ENCODE data around the gene CPEB3.
A peak's percentile ranks its signal among the peaks of the same experiment; 100 is the strongest.

CPEB3 gene

DNA sequence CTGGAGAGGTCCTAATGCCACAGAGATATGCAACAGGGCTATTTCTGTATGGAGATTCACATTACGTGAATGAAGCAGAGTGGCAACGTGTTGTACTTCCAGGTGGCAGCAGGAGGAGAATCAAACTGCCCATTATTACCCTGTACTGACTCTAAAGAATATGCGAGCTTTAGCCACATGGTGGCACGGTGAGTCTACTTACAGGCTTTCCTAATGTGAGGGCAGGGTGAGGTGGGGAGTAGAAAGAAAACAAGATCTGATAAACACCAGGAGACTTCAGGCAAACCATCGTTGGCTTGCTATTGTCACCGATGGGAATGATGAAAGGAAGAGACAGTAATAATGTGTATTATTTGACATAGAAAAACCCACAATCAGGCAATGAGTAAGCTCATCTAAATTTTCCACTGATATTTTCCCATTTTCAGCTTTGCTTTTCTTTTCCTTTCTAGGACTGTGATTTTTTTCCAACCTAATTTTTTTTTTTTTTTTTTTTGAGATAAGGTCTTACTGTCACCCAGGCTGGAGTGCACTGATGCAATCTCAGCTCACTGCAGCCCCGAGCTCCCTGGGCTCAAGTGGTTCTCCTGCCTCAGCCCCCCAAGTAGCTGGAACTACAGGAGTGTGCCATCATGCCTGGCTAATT, 203.0 kb downstream of the CPEB3 start:
- DNase-seq (ENCODE audit: insufficient read length, low spot score) = peak; percentile 35
- peak; percentile 85 for FAIRE-seq

DNA sequence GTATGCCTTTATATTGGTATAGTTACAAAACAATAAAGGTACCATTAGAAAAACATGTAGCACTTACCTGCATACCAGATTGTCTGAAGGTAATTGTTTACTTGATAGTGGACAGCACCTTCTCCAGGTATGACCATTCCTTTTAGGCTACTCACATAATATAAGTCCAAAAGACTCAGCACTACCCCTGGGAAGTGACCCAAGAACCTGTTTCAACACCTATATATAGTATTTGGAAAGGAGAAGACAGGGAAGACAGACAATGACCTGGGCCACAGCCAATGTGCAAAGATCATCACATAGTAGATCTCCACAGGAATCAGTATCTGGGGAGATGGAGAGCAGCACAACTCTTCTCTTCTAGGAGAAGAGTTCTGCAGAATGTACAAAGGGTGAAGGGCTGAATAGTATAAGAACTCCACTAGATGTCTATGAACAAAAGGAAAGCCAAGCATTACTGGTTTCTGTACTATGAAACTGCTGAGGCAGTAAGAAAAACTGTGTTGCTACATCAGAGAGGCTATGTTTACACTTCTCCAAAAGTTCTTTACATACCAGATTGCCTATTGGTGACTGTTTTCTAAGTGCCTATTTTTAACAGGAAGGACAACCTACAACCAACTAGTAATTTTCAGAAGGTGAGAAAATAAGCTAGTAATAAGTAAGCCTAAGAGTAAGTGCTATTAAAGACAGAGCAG, 208.1 kb downstream of the CPEB3 start:
- FAIRE-seq = no peak
- TF ChIP-seq POLR2A (IDR thresholded peaks at IDR 0.05; ENCODE audit: low read depth, low read length) = no peak
- no peak for TF ChIP-seq TAF1 (IDR thresholded peaks at IDR 0.05; ENCODE audit: low read depth, low read length)
- no peak for TF ChIP-seq PAX5 (IDR thresholded peaks at IDR 0.05; ENCODE audit: insufficient read depth, low read length, severe bottlenecking)
- no peak for TF ChIP-seq POLR2AphosphoS5 (IDR thresholded peaks at IDR 0.05; ENCODE audit: low read depth, low read length)
- TF ChIP-seq SPI1 (IDR thresholded peaks at IDR 0.05; ENCODE audit: low read depth, low read length) = 0 out of 2 replicates have a peak, but pooled peaks have one; percentile 16
- DNase-seq (ENCODE audit: insufficient read length, low spot score) = no peak

More for the DNA sequence above, 203.0 kb downstream of the CPEB3 start:
- TF ChIP-seq POLR2AphosphoS5 (IDR thresholded peaks at IDR 0.05; ENCODE audit: low read depth, low read length) (no peak), POU2F2 (IDR thresholded peaks at IDR 0.05; ENCODE audit: low read depth, low read length) (peak; percentile 58; the same call in 1 of the 2 replicates), PAX5 (IDR thresholded peaks at IDR 0.05; ENCODE audit: insufficient read depth, low read length, severe bottlenecking) (no peak), POLR2A (IDR thresholded peaks at IDR 0.05; ENCODE audit: low read depth, low read length) (no peak)

DNA sequence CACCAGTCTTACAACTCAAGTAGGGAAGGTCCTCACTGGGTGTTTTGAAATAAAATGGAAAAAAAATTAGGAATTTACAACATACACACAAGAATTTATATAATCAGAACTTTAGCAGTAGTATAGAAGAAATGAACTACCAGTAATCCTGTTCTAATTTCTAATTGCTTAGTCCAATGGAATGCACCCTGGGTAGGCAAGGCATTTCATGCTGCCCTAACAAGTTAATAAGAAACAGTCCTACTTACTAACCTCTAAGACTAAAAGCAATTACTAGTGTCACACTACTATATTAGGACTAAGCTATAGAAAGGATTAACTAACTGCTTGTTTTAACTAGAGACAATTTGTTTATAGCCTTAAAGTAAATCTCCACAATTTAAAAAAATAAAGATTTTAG, 209.2 kb downstream of the CPEB3 start:
- no peak for FAIRE-seq
- no peak for TF ChIP-seq POLR2A (IDR thresholded peaks at IDR 0.05; ENCODE audit: low read depth, low read length)
- no peak for TF ChIP-seq TAF1 (IDR thresholded peaks at IDR 0.05; ENCODE audit: low read depth, low read length)
- no peak for TF ChIP-seq PAX5 (IDR thresholded peaks at IDR 0.05; ENCODE audit: insufficient read depth, low read length, severe bottlenecking)
- no peak for TF ChIP-seq POLR2AphosphoS5 (IDR thresholded peaks at IDR 0.05; ENCODE audit: low read depth, low read length)
- no peak for TF ChIP-seq POU2F2 (IDR thresholded peaks at IDR 0.05; ENCODE audit: low read depth, low read length)
- no peak for TF ChIP-seq SPI1 (IDR thresholded peaks at IDR 0.05; ENCODE audit: low read depth, low read length)
- no peak for DNase-seq (ENCODE audit: insufficient read length, low spot score)

DNA sequence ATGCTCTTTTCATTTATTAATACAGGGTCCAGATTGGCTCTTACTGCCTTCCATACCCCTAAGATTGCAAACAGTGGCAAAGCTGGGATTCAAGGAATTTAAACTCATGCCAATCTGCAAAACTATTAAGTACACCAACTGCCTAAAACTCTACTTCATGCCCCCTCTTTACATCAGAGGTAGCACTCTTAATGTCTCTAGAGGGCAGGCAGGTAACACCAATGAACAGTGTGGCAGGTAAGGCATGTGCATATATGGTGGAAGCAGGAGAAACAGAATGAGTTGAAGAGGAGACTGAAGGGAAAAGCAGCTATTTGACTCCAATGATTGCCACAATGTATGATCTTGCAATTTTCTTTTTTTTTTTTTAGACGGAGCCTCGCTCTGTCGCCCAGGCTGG, 210.6 kb downstream of the CPEB3 start:
- DNase-seq (ENCODE audit: insufficient read length, low spot score) = no peak
- no peak for TF ChIP-seq TAF1 (IDR thresholded peaks at IDR 0.05; ENCODE audit: low read depth, low read length)
- no peak for TF ChIP-seq POU2F2 (IDR thresholded peaks at IDR 0.05; ENCODE audit: low read depth, low read length)
- TF ChIP-seq POLR2A (IDR thresholded peaks at IDR 0.05; ENCODE audit: low read depth, low read length) = no peak
- TF ChIP-seq POLR2AphosphoS5 (IDR thresholded peaks at IDR 0.05; ENCODE audit: low read depth, low read length) = no peak
- TF ChIP-seq PAX5 (IDR thresholded peaks at IDR 0.05; ENCODE audit: insufficient read depth, low read length, severe bottlenecking) = no peak
- TF ChIP-seq SPI1 (IDR thresholded peaks at IDR 0.05; ENCODE audit: low read depth, low read length) = no peak
- FAIRE-seq = no peak

DNA sequence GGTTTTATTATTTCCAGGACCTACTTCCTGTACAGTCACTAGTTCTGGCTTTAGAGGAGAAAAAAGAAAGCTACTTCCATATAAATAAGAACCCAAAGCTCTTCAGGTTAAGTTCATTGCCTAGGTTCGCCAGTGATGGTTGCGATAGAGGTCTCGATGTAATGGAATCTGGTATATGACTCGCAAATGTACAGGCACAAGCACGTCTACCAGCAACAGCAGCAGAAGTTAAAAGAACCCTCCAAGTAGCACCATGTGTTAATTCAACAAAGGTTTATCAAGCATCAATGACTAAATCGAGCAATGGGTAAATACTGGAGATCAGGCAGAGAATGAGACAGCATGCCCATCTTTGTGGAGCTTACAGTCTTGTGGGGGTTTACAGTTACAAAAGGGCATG, 211.9 kb downstream of the CPEB3 start:
- TF ChIP-seq TAF1 (IDR thresholded peaks at IDR 0.05; ENCODE audit: low read depth, low read length) (no peak), PAX5 (IDR thresholded peaks at IDR 0.05; ENCODE audit: insufficient read depth, low read length, severe bottlenecking) (no peak), POU2F2 (IDR thresholded peaks at IDR 0.05; ENCODE audit: low read depth, low read length) (no peak), SPI1 (IDR thresholded peaks at IDR 0.05; ENCODE audit: low read depth, low read length) (no peak), POLR2A (IDR thresholded peaks at IDR 0.05; ENCODE audit: low read depth, low read length) (no peak), POLR2AphosphoS5 (IDR thresholded peaks at IDR 0.05; ENCODE audit: low read depth, low read length) (no peak)
- FAIRE-seq (no peak), DNase-seq (ENCODE audit: insufficient read length, low spot score) (no peak)

DNA sequence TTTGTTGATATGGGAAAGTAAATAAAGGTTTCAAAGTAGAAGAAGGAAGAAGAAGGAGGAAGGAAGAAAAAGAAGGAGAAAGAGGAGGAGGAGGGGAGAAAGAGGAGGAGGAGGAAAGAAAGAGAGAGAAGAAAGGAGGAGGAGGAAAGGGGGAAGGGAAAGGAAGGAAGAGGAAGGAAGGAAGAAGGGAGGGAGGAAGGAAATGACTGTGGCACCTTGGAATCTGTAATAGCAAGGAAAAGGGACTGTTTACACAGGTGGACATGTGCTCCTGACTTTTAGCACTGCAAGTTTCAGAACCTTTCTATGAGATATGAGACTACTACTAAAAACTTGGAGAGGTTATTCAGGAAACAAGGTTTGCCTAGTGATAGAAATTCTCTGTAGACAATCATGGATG, 214.2 kb downstream of the CPEB3 start:
- no peak for FAIRE-seq
- DNase-seq (ENCODE audit: insufficient read length, low spot score) = no peak
- TF ChIP-seq SPI1 (IDR thresholded peaks at IDR 0.05; ENCODE audit: low read depth, low read length) (no peak), TAF1 (IDR thresholded peaks at IDR 0.05; ENCODE audit: low read depth, low read length) (no peak), POLR2AphosphoS5 (IDR thresholded peaks at IDR 0.05; ENCODE audit: low read depth, low read length) (no peak), PAX5 (IDR thresholded peaks at IDR 0.05; ENCODE audit: insufficient read depth, low read length, severe bottlenecking) (no peak), POU2F2 (IDR thresholded peaks at IDR 0.05; ENCODE audit: low read depth, low read length) (no peak), POLR2A (IDR thresholded peaks at IDR 0.05; ENCODE audit: low read depth, low read length) (no peak)

DNA sequence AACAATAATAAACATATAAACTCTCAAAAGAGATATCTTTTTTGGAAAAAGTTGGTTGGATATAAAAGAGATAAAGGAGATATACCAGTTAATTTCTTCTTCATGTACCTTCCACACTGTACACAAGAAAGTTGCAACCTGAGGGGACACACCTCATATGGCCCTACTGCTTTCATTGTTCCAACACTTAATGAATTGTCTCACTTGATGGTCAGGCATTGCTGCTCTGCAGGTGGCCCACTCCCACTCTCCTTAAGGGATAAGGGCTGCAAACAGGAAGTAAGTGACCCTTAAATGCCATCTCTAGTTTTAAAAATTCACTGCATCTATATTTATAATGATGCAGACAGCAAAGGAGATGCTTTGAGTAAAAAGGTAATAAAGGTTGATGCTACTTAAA, 215.0 kb downstream of the CPEB3 start:
- DNase-seq (ENCODE audit: insufficient read length, low spot score) (no peak), FAIRE-seq (peak; percentile 16)
- TF ChIP-seq POU2F2 (IDR thresholded peaks at IDR 0.05; ENCODE audit: low read depth, low read length) = no peak
- no peak for TF ChIP-seq TAF1 (IDR thresholded peaks at IDR 0.05; ENCODE audit: low read depth, low read length)
- TF ChIP-seq POLR2AphosphoS5 (IDR thresholded peaks at IDR 0.05; ENCODE audit: low read depth, low read length) = no peak
- TF ChIP-seq PAX5 (IDR thresholded peaks at IDR 0.05; ENCODE audit: insufficient read depth, low read length, severe bottlenecking) = no peak
- TF ChIP-seq POLR2A (IDR thresholded peaks at IDR 0.05; ENCODE audit: low read depth, low read length) = no peak
- no peak for TF ChIP-seq SPI1 (IDR thresholded peaks at IDR 0.05; ENCODE audit: low read depth, low read length)

DNA sequence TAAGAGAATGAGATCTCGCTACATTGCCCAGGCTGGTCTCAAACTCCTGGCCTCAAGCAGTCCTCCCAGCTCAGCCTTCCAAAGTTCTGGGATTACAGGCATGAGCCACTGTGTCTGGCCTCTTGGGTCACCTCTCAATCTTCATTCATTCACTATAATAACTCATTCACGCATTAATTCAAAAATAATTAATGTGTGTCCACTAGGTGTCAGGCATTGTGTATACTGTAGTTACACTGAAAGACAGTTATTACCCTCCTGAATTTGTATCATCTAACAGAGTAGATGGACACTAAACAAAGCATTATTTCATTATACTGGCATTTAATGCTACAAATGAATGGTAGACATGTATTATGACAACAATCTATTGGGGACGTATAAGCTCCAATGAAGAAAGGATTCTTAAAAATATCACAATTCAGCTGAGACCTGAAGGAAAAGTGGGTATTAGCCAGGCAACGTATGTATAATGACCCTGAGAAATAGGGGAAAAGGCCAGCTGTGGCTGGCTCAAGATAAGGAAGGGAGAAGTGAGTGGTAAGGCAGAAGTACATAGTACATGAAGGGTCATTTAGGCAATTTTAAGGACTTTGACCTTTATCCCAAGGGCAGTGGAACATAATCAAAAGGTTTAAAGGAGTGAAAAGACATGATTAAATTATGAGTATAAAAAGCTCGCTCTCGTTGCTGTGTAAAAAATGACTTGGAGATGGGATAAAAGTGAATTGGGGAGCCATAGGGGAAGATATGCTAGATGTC, 216.6 kb downstream of the CPEB3 start:
- TF ChIP-seq POLR2A (IDR thresholded peaks at IDR 0.05; ENCODE audit: low read depth, low read length) (no peak), POLR2AphosphoS5 (IDR thresholded peaks at IDR 0.05; ENCODE audit: low read depth, low read length) (no peak), TAF1 (IDR thresholded peaks at IDR 0.05; ENCODE audit: low read depth, low read length) (no peak), PAX5 (IDR thresholded peaks at IDR 0.05; ENCODE audit: insufficient read depth, low read length, severe bottlenecking) (no peak), POU2F2 (IDR thresholded peaks at IDR 0.05; ENCODE audit: low read depth, low read length) (no peak), SPI1 (IDR thresholded peaks at IDR 0.05; ENCODE audit: low read depth, low read length) (no peak)
- DNase-seq (ENCODE audit: insufficient read length, low spot score) (no peak), FAIRE-seq (no peak)

DNA sequence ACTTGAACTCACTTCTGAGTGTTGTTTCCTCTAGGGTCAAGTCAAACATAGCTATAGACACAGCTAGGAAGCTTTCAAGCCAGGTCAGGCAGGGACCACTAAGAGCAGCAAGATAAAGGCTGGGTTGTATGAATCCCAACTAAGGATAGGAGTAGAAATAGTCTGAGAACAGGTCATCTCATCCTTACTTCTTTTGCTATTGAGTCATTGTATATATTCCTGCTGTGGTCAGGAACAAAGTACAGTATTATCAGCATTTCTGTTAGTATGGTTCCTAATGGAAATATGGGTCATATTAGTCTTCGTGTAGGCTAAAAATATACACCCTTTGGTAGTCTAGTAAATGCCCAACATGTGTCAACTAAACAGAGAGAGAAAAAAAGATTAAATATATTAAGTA, 222.0 kb downstream of the CPEB3 start:
- FAIRE-seq (no peak), DNase-seq (ENCODE audit: insufficient read length, low spot score) (no peak)
- TF ChIP-seq POU2F2 (IDR thresholded peaks at IDR 0.05; ENCODE audit: low read depth, low read length) (no peak), POLR2A (IDR thresholded peaks at IDR 0.05; ENCODE audit: low read depth, low read length) (no peak), POLR2AphosphoS5 (IDR thresholded peaks at IDR 0.05; ENCODE audit: low read depth, low read length) (no peak), TAF1 (IDR thresholded peaks at IDR 0.05; ENCODE audit: low read depth, low read length) (no peak), SPI1 (IDR thresholded peaks at IDR 0.05; ENCODE audit: low read depth, low read length) (no peak), PAX5 (IDR thresholded peaks at IDR 0.05; ENCODE audit: insufficient read depth, low read length, severe bottlenecking) (no peak)

All from GM12891 (cell line).